Suprapubic skin (tissue), 4 donors: ENCODE results near the gene CDON. TPM values are rescaled to one million over a fixed set of nuclear protein-coding genes. Genes with fewer than 3 reads are reported as not detected.

Experiments
- DNase-seq, 2 donors: peaks; one replicate each; pipeline ENCODE4 v3.0.0-alpha.2; 2019; ENCODE audit warnings: low spot score in 2 of 2
- H3K27ac ChIP-seq: fragments of 200-600 bp; sonication (generic); one replicate; pipeline ENCODE4 v1.5.1; 2019
- H3K27me3 ChIP-seq: fragments of 200-600 bp; sonication (generic); one replicate; pipeline ENCODE4 v1.5.1; 2019
- H3K36me3 ChIP-seq: fragments of 200-600 bp; sonication (generic); one replicate; pipeline ENCODE4 v1.5.1; 2019
- H3K4me1 ChIP-seq: fragments of 200-600 bp; sonication (generic); one replicate; pipeline ENCODE4 v1.5.1; 2019
- H3K4me3 ChIP-seq: fragments of 200-600 bp; sonication (generic); one replicate; pipeline ENCODE4 v1.5.1; 2019; ENCODE audit warnings: mild to moderate bottlenecking
- H3K9me3 ChIP-seq: fragments of 200-600 bp; sonication (generic); one replicate; pipeline ENCODE4 v1.5.1; 2019
- CTCF ChIP-seq, 2 donors: fragments of 200-600 bp in 1 of 2; fragments of 450-650 bp in 1 of 2; sonication (generic) in 1 of 2; IDR thresholded peaks; one replicate each; pipeline ENCODE4 v1.5.1; 2016 to 2019; ENCODE audit warnings: antibody characterized with exemption in 2 of 2, mild to moderate bottlenecking in 1 of 2, moderate library complexity in 1 of 2
- EP300 ChIP-seq: sonication (generic); formaldehyde crosslinking; IDR thresholded peaks from one replicate; pipeline ENCODE4 v1.6.1; 2017; ENCODE audit warnings: antibody characterized with exemption
- POLR2A ChIP-seq, 2 donors: fragments of 450-650 bp; IDR thresholded peaks; one replicate each; pipeline ENCODE4 v1.6.1; 2017; ENCODE audit warnings: antibody characterized with exemption in 2 of 2, mild to moderate bottlenecking in 2 of 2, moderate library complexity in 2 of 2
- POLR2AphosphoS5 ChIP-seq, 3 donors: sonication (generic); formaldehyde crosslinking; IDR thresholded peaks; one replicate each; pipeline ENCODE4 v1.6.1; 2017; ENCODE audit warnings: antibody characterized with exemption in 3 of 3
- WGBS: methylation state at CpG from one replicate; pipeline ENCODE4 v1.1.5; 2018; 5-methylcytosine and 5-hydroxymethylcytosine counted together
- total RNA-seq, 4 donors: library from RNA; depleted of rRNA; stranded (reverse); fragments of >200 nt; gene quantifications; one replicate each; pipeline ENCODE4 v1.1.0, GENCODE V29; 2016

Gene CDON
- total RNA-seq, 4 donors from 2014 or later, result 27.6 to 67.4 (median 43.1) TPM

GRCh38 chr11:126046570-126047195 is 16.0 kb downstream of the CDON start:
- Histone ChIP-seq H3K4me3 (no peak overlapping the region), H3K36me3 (no peaks in the 10 kb centered on the region), H3K4me1 (peaks cover 31% of the 10 kb centered on the region), H3K27me3 (no peaks in the 10 kb centered on the region), H3K9me3 (no peaks in the 10 kb centered on the region), H3K27ac (no peak overlapping the region)
- WGBS, result 70% methylated on average over 5 of the region's 5 CpGs
- TF ChIP-seq CTCF (IDR thresholded peaks at IDR 0.05) (no peak), POLR2AphosphoS5 (IDR thresholded peaks at IDR 0.05) (no peak), EP300 (no peak), POLR2A (IDR thresholded peaks at IDR 0.05) (no peak)
- DNase-seq, result no peak

DNA sequence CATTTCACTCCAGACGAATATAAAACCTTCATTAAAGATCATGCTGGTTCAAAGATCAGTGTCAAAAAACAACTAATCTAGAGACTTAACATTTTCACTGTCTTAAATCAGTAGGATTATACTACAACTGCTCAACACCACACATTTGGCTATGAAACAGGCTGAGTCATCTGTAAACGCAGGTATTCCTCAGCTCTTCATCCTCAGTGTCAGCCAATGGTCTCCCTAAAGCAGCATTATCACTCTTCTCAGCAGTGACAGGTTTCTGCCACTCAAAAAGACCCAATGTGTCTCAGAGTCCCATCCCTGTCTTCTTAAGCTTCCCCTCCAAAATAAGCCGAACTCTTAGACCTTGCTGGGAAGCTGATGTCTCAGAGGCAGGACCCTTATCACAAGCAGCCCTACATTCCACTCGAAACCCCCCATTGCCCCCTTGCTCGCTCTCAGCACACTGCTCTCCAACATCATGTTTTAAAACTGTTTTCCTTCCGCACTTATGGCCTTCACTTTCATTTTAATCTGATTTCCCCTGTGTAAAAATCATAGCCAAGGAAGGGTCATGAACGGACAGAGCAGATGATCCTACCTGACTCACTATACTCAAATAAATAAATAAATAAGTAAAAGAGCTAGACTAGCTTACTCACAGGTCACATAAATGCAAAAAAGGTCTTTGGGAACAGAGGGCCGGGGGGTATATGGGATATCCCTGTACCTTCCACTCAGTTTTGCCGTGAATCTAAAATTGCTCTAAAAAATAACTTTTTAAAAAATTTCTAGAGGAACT is 23.0 kb downstream of the CDON start:
- 79% methylated on average over 9 of the region's 9 CpGs for WGBS
- Histone ChIP-seq H3K27ac (no peak overlapping the region), H3K27me3 (no peaks in the 10 kb centered on the region), H3K36me3 (no peaks in the 10 kb centered on the region), H3K4me1 (peaks cover 19% of the 10 kb centered on the region), H3K9me3 (no peaks in the 10 kb centered on the region), H3K4me3 (no peak overlapping the region)
- TF ChIP-seq POLR2A (IDR thresholded peaks at IDR 0.05), result no peak
- no peak for TF ChIP-seq POLR2AphosphoS5 (IDR thresholded peaks at IDR 0.05)
- TF ChIP-seq EP300, result no peak
- no peak for DNase-seq

- Histone ChIP-seq H3K4me3 (no peak overlapping the region), H3K4me1 (peaks cover 36% of the 10 kb centered on the region), H3K36me3 (no peaks in the 10 kb centered on the region), H3K27ac (no peak overlapping the region), H3K9me3 (no peaks in the 10 kb centered on the region), H3K27me3 (no peaks in the 10 kb centered on the region)
- no peak for TF ChIP-seq POLR2AphosphoS5 (IDR thresholded peaks at IDR 0.05)
- no peak for DNase-seq
- whole genome bisulfite sequencing, result 75% methylated on average over 5 of the region's 5 CpGs
Observed at GRCh38 chr11:126035718-126036117, 26.9 kb downstream of the CDON start.

DNA sequence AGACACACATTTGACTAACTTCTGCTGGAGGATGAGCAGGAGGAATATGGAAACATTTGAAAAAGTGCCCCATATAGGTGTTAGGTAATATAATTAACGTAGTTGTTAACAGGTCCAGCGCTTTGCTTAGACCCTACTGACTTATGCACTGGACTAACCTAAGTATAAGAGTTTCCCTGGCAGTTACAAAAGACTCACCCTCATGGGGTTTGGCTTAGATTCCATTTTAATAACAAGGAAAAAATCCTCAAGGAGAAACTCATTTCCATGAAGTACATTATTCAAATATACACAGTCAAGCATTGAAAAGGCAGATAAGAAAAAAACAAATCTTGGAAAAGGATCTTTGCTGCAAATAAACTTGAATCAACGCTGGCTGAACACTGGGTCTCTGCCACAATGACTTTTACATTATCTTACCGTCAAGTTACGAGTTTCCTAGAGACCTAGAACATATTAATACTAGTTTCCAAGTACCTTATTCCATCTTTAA is 27.7 kb downstream of the CDON start:
- no peak for DNase-seq
- no peaks in the 10 kb centered on the region for H3K9me3 ChIP-seq
- TF ChIP-seq CTCF (IDR thresholded peaks at IDR 0.05), result no peak
- TF ChIP-seq POLR2A (IDR thresholded peaks at IDR 0.05), result no peak
- TF ChIP-seq EP300, result no peak
- TF ChIP-seq POLR2AphosphoS5 (IDR thresholded peaks at IDR 0.05), result no peak
- no peak overlapping the region for H3K4me3 ChIP-seq
- peaks cover 36% of the 10 kb centered on the region for H3K4me1 ChIP-seq
- no peak overlapping the region for H3K27ac ChIP-seq
- H3K27me3 ChIP-seq, result no peaks in the 10 kb centered on the region
- H3K36me3 ChIP-seq, result no peaks in the 10 kb centered on the region
- WGBS, result 53% methylated on average over 5 of the region's 5 CpGs

DNA sequence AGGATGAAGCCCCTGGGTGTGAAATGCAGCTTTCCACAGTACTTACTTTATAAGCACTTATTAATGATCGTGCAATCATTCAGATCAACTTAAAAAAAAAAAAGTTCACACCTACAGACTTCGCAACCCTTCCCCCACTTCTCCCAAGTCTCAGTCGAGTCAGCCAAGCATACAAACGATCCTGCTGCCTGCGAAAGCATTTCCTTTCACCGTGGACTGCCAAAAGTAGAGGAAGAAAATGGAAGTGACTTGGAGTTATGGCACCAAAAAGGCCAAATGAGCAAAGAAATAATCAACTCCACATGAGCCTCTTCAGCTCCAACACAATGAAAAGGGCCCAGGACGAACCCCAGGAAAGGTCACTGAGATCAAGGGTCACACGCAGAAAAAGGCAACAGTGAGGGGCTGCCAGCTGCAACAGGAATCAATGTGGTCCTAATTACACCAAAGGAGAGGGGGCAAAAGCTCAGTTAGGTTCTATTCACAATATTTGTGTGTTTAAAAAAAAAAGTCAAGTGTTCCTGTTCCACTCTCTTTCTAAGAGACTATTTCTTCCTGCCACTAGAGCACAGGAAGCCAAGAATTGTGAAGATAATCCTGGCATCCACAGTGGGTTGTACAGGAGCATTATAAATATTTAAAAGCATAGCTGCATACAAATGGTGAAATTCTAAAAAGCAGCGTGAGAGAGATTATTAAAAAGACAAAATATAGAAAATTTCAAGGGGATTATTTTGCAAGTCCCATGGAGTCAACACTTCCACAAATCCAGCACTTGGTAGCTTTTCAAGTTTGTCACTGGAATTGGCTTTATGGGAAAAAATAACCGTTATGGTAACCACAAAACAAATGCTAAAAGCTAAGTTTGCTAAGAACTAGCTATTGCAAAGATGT is 28.4 kb downstream of the CDON start:
- DNase-seq, result no peak
- Histone ChIP-seq H3K36me3 (no peaks in the 10 kb centered on the region), H3K4me3 (no peak overlapping the region), H3K27ac (peak overlapping the region; percentile 55), H3K9me3 (no peaks in the 10 kb centered on the region), H3K4me1 (peaks cover 33% of the 10 kb centered on the region), H3K27me3 (no peaks in the 10 kb centered on the region)
- no peak for TF ChIP-seq CTCF (IDR thresholded peaks at IDR 0.05)
- TF ChIP-seq POLR2A (IDR thresholded peaks at IDR 0.05), result no peak
- no peak for TF ChIP-seq EP300
- no peak for TF ChIP-seq POLR2AphosphoS5 (IDR thresholded peaks at IDR 0.05)
- WGBS, result 22% methylated on average over 10 of the region's 10 CpGs
